B cell (primary cell): Measurements from ENCODE around the gene PHF12. TPM values are rescaled to one million over a fixed set of nuclear protein-coding genes. Genes with fewer than 3 reads are reported as not detected.

ENCODE experiments used
- ATAC-seq: fragments of 200-7000 bp; cut with Tn5 transposase; one replicate; pipeline ENCODE4 v1.10.0; 2021; ENCODE audit warnings: low read depth, mild to moderate bottlenecking, moderate number of reproducible peaks, moderate library complexity
- CTCF ChIA-PET: fragments of 350-600 bp; sonication (Branson Sonifier 250); formaldehyde crosslinking; loops from one replicate; lab custom pipeline; 2021; ENCODE audit warnings: antibody characterized with exemption, inconsistent platforms; lab: Charles Lee
- POLR2A ChIA-PET: fragments of 350-600 bp; sonication (Branson Sonifier 250); formaldehyde crosslinking; loops from one replicate; lab custom pipeline; 2021; ENCODE audit warnings: antibody characterized with exemption; lab: Charles Lee
- DNase-seq: peaks from one replicate; pipeline ENCODE4 v3.0.0; 2013
- H2AFZ ChIP-seq: 2 replicates; pipeline ENCODE4 v1.6.1; 2012; ENCODE audit warnings: mild to moderate bottlenecking, low read depth, low read length; ENCODE audit not compliant: insufficient read depth, poor library complexity, severe bottlenecking
- H3K27ac ChIP-seq, 2 donors: 1 replicate in 1 of 2; 2 replicates in 1 of 2; pipeline ENCODE4 v1.5.1; 2012 to 2013; ENCODE audit warnings: low read length in 2 of 2, mild to moderate bottlenecking in 2 of 2, moderate library complexity in 1 of 2
- H3K27me3 ChIP-seq, 4 experiments: fragments of 200-600 bp in 1 of 4; sonication (generic) in 1 of 4; replicated peaks in 1 of 4; 1 replicate in 2 of 4; 2 replicates in 2 of 4; pipeline versions ENCODE4 v1.6.1 to v1.7.0; 2013 to 2016; ENCODE audit warnings: low read length in 3 of 4, mild to moderate bottlenecking in 2 of 4, mixed read lengths in 1 of 4, moderate library complexity in 1 of 4; ENCODE audit not compliant: insufficient read depth in 4 of 4, control insufficient read depth in 3 of 4; ENCODE audit errors: control extremely low read depth in 1 of 4
- H3K36me3 ChIP-seq, 2 experiments: replicated peaks in 1 of 2; 1 replicate in 1 of 2; 2 replicates in 1 of 2; pipeline versions ENCODE4 v1.6.1 to v1.7.1; 2013; ENCODE audit warnings: low read length in 1 of 2; ENCODE audit not compliant: insufficient read depth in 2 of 2, control insufficient read depth in 1 of 2; ENCODE audit errors: control extremely low read depth in 1 of 2, extremely low read depth in 1 of 2
- H3K4me1 ChIP-seq, 2 donors: fragments of 200-600 bp in 1 of 2; sonication (generic) in 1 of 2; 1 replicate in 1 of 2; 2 replicates in 1 of 2; pipeline versions ENCODE4 v1.5.1 to v1.6.1; 2013 to 2017; ENCODE audit warnings: low read length in 2 of 2; ENCODE audit not compliant: control insufficient read depth in 2 of 2, insufficient read depth in 2 of 2
- H3K4me2 ChIP-seq: replicated peaks from 2 replicates; pipeline ENCODE3; 2012; ENCODE audit warnings: mild to moderate bottlenecking, low read depth, low read length; ENCODE audit not compliant: poor library complexity, severe bottlenecking
- H3K4me3 ChIP-seq, 5 experiments: fragments of 200-600 bp in 1 of 5; sonication (generic) in 1 of 5; 1 replicate in 3 of 5; 2 replicates in 2 of 5; pipeline versions ENCODE4 v1.5.1 to v1.7.0; 2011 to 2016; ENCODE audit warnings: low read length in 4 of 5, mild to moderate bottlenecking in 4 of 5, low read depth in 2 of 5, control low read depth in 1 of 5, moderate library complexity in 1 of 5; ENCODE audit not compliant: insufficient read depth in 1 of 5; ENCODE audit errors: control extremely low read depth in 1 of 5, extremely low read depth in 1 of 5
- H3K79me2 ChIP-seq: fragments of 200-600 bp; sonication (generic); one replicate; pipeline ENCODE4 v1.6.0; 2016; ENCODE audit warnings: low read length; ENCODE audit not compliant: control insufficient read depth, insufficient read depth
- H3K9ac ChIP-seq: fragments of 200-600 bp; sonication (generic); 2 replicates; pipeline ENCODE4 v1.6.1; 2017; ENCODE audit warnings: mild to moderate bottlenecking, low read length, moderate library complexity
- H3K9me3 ChIP-seq, 3 donors: one replicate each; pipeline versions ENCODE4 v1.6.1 to v1.7.1; 2013; ENCODE audit warnings: low read length in 2 of 3; ENCODE audit not compliant: control insufficient read depth in 2 of 3, insufficient read depth in 1 of 3; ENCODE audit errors: control extremely low read depth in 1 of 3
- H4K20me1 ChIP-seq: 2 replicates; pipeline ENCODE4 v1.6.0; 2012; ENCODE audit warnings: mild to moderate bottlenecking, low read length; ENCODE audit not compliant: insufficient read depth, control insufficient read depth, poor library complexity, severe bottlenecking
- H3K27ac Mint-ChIP-seq: one replicate; pipeline ENCODE4 v1.8.0; 2021; ENCODE audit warnings: mixed read lengths
- H3K27me3 Mint-ChIP-seq: one replicate; pipeline ENCODE4 v1.8.0; 2021; ENCODE audit warnings: mixed read lengths
- H3K4me1 Mint-ChIP-seq: one replicate; pipeline ENCODE4 v1.8.0; 2021; ENCODE audit warnings: mixed read lengths
- H3K4me3 Mint-ChIP-seq: one replicate; pipeline ENCODE4 v1.8.0; 2021; ENCODE audit warnings: mixed read lengths
- H3K9me3 Mint-ChIP-seq: one replicate; pipeline ENCODE4 v1.8.0; 2022; ENCODE audit warnings: mixed read lengths; ENCODE audit not compliant: insufficient read depth
- CTCF ChIP-seq: fragments of 200-600 bp; IDR thresholded peaks from one replicate; pipeline ENCODE4 v1.8.0; 2022; ENCODE audit warnings: antibody characterized with exemption, mild to moderate bottlenecking
- EZH2 ChIP-seq: IDR thresholded peaks from 2 replicates; pipeline ENCODE4 v1.6.1; 2012; ENCODE audit warnings: borderline replicate concordance, low read depth, mild to moderate bottlenecking, moderate library complexity, low read length; ENCODE audit not compliant: insufficient read depth, poor library complexity, severe bottlenecking
- WGBS: methylation state at CpG from one replicate; pipeline ENCODE4 v1.1.5; 2013; ENCODE audit warnings: missing lambda C conversion rate; ENCODE audit not compliant: insufficient coverage; 5-methylcytosine and 5-hydroxymethylcytosine counted together
- intact Hi-C: fragments of 100-400 bp; cut with micrococcal nuclease; formaldehyde crosslinking; loops from one replicate; pipeline ENCODE4 v1.10.0; 2022
- polyA plus RNA-seq: library from polyadenylated mRNA; depleted of rRNA; stranded (reverse); fragments of >200 nt; gene quantifications from 2 replicates; pipeline ENCODE4 v1.2.3, GENCODE V29; 2012
- total RNA-seq, 2 donors: library from RNA; stranded (reverse); fragments of 120-200 nt in 1 of 2; gene quantifications; 1 replicate in 1 of 2; 2 replicates in 1 of 2; pipeline versions ENCODE4 v1.2.3 to v1.2.4, GENCODE V29; 2013 to 2022

Gene PHF12
- total and polyA plus RNA-seq, 2 donors (not counting 1 experiment from before 2014, with no cell fraction given) = 116 to 140 TPM

DNA sequence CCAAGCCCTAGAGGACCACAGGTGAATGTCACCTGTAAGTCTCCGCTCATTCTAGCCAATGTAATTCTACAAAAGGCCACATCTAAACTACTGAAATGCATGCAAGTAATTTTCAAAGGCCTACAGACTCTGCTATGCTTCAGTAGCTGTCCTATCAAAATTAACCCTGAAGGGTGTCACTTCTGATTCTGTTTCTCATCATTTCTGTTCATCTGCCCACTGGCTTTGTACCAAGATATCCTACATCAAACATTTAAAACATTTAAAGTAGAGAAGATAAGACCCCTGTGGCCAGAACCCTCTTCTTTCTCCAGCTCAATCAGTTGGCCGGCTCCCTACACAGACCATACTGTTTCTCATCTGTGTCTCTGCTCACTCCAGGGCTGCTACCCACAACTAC, 21.5 kb downstream of the PHF12 start:
- Histone ChIP-seq H3K36me3 (peaks cover 2 to 44% of the 10 kb centered on the region in 2 experiments), H3K4me1 (peaks cover 23 to 27% of the 10 kb centered on the region in 2 donors), H2AFZ (no peak overlapping the region), H3K27me3 (no peaks in the 10 kb centered on the region), H3K4me3 (no peak overlapping the region), H3K79me2 (peaks cover 99% of the 10 kb centered on the region), H4K20me1 (peaks cover 77% of the 10 kb centered on the region), H3K4me2 (no peak overlapping the region), H3K9me3 (no peaks in the 10 kb centered on the region), H3K27ac (peak overlapping the region in 1 of 2 donors; percentile 13), H3K9ac (no peak overlapping the region)
- TF ChIP-seq EZH2 = no peak
- no peak for TF ChIP-seq CTCF
- peak overlapping the region; percentile 21 for H3K27ac Mint-ChIP-seq
- peaks cover 61% of the 10 kb centered on the region for H3K4me1 Mint-ChIP-seq
- no peak for ATAC-seq
- peaks cover 2% of the 10 kb centered on the region for H3K9me3 Mint-ChIP-seq
- intact Hi-C loops = no loop called here
- no peaks in the 10 kb centered on the region for H3K27me3 Mint-ChIP-seq
- no peak for DNase-seq
- ChIA-PET CTCF (interaction anchor here (0.7 to 1.3 kb wide), 6 partner anchors 15 to 203 kb away, joined by 3 to 7 read pairs (median 4); partner anchors contain the start of gene TLCD1), POLR2A (no interaction called here)
- no peak overlapping the region for H3K4me3 Mint-ChIP-seq
- WGBS = 100% methylated on average over 2 of the region's 2 CpGs

- Mint-ChIP-seq H3K4me1 (peaks cover 52% of the 10 kb centered on the region), H3K4me3 (no peak overlapping the region), H3K9me3 (peaks cover 2% of the 10 kb centered on the region), H3K27ac (peak overlapping the region; percentile 56), H3K27me3 (no peaks in the 10 kb centered on the region)
- Histone ChIP-seq H3K4me3 (no peak overlapping the region), H4K20me1 (peaks cover 62% of the 10 kb centered on the region), H3K9ac (no peak overlapping the region), H2AFZ (no peak overlapping the region), H3K27ac (no peak overlapping the region), H3K27me3 (no peaks in the 10 kb centered on the region), H3K79me2 (peaks cover 97% of the 10 kb centered on the region), H3K36me3 (peaks cover under 1 to 52% of the 10 kb centered on the region in 2 experiments), H3K9me3 (no peaks in the 10 kb centered on the region), H3K4me1 (peaks cover 23 to 27% of the 10 kb centered on the region in 2 donors), H3K4me2 (no peak overlapping the region)
- CTCF ChIA-PET = interaction anchor here (1.1 to 2.2 kb wide), 4 partner anchors 17 to 201 kb away, joined by 4 to 14 read pairs (median 8); partner anchors contain the start of gene TLCD1
- ATAC-seq = no peak
- intact Hi-C loops = no loop called here
- POLR2A ChIA-PET = no interaction called here
- DNase-seq = no peak
- WGBS = 50% methylated on average over 1 of the region's 2 CpGs
- no peak for TF ChIP-seq CTCF
- no peak for TF ChIP-seq EZH2
These were observed 23.3 kb downstream of the PHF12 start for GRCh38 chr17:28928061-28928460.
